ENCODE measurements around the gene APOA4.
A peak's percentile ranks its signal among the peaks of the same experiment; 100 is the strongest.

APOA4 gene

DNA sequence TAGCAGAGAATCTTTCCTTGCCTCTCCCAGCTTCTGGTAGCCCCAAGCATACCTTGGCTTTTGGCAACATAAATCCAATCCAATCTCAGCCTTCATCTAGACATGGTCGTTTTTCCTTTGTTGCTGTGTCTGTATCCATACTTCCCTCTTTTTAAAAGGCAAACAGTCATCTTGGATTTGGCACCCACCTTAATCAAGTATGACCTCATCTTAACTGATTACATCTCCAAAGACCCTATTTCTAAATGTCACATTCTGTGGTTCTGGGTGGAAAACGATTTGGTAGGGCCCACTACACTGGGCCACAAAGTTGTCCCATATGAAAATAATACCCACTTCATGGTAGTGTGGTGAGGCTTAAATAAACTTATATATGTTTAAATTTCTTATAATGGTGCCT, 51.2 kb downstream of the APOA4 start:
- Histone ChIP-seq H3K27me3 (ENCODE audit: insufficient read depth, low read length, poor library complexity) (no peaks in the 10 kb centered on the region), H3K79me2 (ENCODE audit: insufficient read depth, low read length) (peaks cover 45% of the 10 kb centered on the region), H3K4me2 (ENCODE audit: insufficient read depth, low read length) (peak overlapping the region; percentile 96), H2AFZ (ENCODE audit: low read depth, low read length) (peak overlapping the region; percentile 93), H3K4me1 (ENCODE audit: insufficient read depth, low read length) (peaks cover 34% of the 10 kb centered on the region), H3K27ac (ENCODE audit: low read length) (peak overlapping the region; percentile 94), H3K9ac (ENCODE audit: low read depth, low read length) (peak overlapping the region; percentile 89), H3K9me3 (ENCODE audit: insufficient read depth, low read length, severe bottlenecking) (no peaks in the 10 kb centered on the region), H4K20me1 (ENCODE audit: insufficient read depth, low read length) (peaks cover 3% of the 10 kb centered on the region; the same call in 1 of the 2 replicates), H3K4me3 (ENCODE audit: low read depth in 1 of 2, low read length in 2 of 2) (peak overlapping the region; percentile 48 to 87), H3K36me3 (ENCODE audit: insufficient read depth, low read length) (peaks cover 36% of the 10 kb centered on the region)
- no peak for TF ChIP-seq CTCF (IDR thresholded peaks at IDR 0.05; ENCODE audit: borderline replicate concordance, extremely low read depth, low read length, poor library complexity, severe bottlenecking)
- no peak for TF ChIP-seq EZH2 (IDR thresholded peaks at IDR 0.05; ENCODE audit: borderline replicate concordance, low read depth, low read length, severe bottlenecking)
- ATAC-seq (ENCODE audit: insufficient read depth, low read depth): no peak
- no peak for DNase-seq

Data from DND-41 (cell line).